Endometrial microvascular endothelial cells (primary cell): ENCODE results near the gene WNT8A. TPM values are rescaled to one million over a fixed set of nuclear protein-coding genes. Genes with fewer than 3 reads are reported as not detected.

Source experiments
- in situ Hi-C: cut with HindIII; loops from 2 replicates; pipeline ENCODE4 v1.10.0; 2017; ENCODE audit warnings: low sequenced_read_pairs, low pct_unique_long_range_greater_than_20kb; ENCODE audit errors: inconsistent ontology term
- total RNA-seq: library from RNA; depleted of rRNA; stranded (reverse); fragments of >200 nt; gene quantifications from one replicate; pipeline ENCODE4 v1.2.3, GENCODE V29; 2015; ENCODE audit errors: inconsistent ontology term

The WNT8A gene
- total RNA-seq, 1 donor from 2014 or later, result not detected

DNA sequence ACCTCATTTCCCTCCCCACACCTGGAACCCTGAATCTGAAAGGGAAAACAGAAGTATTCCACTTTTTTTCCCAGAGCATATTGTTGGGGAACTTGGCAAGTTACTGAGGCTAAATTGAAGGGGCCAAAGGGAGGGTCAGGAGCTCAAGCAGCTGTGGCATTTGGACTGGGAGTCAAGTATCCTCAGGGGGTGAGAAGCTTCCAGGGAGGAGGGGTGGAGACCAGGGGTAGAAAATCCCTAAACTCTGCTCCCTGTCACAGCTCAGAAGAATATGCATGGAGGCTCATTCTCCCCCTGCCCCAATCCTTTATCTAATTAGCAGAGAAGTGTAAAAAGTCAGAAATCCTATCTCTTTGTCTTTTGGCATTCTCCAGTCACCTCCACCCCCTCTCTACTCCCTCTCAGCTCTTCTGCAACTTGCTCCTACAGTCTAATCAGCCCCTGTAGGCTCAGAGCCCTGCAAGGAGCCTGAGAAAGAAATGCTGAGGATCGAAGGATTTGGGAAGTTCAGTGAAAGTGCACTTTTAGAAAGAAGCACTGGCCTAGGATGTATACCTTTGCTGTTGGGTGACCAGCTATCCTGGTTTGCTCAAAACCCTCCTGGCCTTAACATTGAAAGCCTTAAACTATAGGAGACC is 5.7 kb upstream of the WNT8A start:
- in situ Hi-C loops, result no loop called here

GRCh38 chr5:138082033-138082432 is 1.8 kb upstream of the WNT8A start:
- in situ Hi-C loops, result no loop called here

- in situ Hi-C loops, result no loop called here
Observed at GRCh38 chr5:138091685-138092084, 7.9 kb downstream of the WNT8A start.

DNA sequence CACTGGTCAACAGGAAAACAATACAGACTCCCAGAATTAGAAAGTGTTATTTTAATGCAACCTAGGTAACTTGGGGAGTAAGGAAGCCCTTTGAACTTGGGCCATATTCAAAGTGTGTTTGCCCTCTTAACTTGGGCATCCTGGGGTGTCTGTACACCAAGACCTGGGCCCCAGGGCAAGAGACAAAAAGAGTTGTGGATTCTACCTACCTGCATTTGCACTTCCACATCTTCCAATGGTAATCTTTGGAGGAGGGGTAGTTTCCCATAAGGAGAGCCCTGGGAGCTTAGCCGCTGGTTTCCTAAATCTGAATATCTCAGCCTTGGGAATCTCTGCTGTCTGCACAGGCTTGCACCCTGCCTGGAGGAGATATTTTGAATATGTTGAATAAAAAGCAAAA is 8.5 kb downstream of the WNT8A start:
- in situ Hi-C loops, result no loop called here

DNA sequence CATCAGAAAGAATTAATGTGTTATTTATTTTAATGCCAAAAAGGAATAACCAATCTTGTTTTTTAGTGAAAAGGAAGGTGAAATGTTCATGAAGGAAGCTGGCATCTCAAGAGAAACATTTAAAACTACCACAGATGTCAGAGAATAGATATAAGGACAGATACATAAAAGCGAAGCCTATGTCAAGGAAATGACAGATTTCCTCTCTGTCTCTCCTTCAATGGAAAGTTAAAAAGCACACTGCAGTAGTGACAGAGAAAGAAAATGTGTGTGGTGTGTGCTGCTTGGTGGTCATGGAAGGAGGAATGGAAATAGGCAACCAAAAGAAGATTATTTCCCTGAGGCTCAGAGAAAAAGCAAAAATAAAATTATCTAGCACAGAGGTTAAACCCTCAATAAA is 9.2 kb downstream of the WNT8A start:
- in situ Hi-C loops, result no loop called here

DNA sequence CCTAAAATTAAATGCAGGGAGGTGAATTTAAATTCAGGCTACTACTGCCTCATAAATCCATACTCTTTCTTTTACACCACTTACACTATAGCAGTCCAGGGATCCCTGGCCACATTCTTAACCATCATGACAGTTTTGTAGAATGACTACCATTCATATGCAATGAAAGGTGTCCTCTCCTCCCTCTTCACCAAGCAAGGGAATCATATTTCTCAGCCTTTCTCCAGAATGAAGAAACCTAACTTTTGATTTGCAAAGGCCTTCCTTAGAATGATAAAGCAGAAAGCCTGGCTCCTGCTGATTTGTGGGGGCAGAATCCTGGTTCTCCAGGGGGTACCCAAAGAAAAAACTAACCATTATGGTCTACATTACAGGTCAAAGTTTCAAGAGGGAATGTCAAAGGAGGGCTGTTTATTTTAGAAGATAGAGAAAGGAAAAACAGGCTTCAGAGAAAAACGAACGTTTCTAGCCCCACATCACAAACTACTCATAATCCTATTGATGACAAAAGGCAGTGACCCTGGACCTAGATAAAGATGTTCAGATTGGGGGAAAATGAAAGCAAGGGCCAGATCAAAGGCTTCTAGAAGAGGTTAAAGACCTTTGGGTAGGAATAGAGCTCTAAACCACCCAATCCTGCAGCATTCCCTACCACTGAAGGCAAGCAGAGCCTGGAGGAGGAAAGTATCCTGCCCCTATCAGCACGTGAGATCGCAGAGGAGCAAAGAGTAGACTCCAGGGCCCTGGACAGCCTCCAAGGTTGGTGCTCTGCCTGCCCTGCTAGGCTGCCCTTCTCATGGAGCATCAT is 11.5 kb downstream of the WNT8A start:
- in situ Hi-C loops, result no loop called here

- in situ Hi-C loops, result no loop called here
Observed at GRCh38 chr5:138096363-138096762, 12.5 kb downstream of the WNT8A start.

GRCh38 chr5:138096997-138097828 is 13.4 kb downstream of the WNT8A start:
- in situ Hi-C loops, result no loop called here

- in situ Hi-C loops, result no loop called here
Observed at GRCh38 chr5:138102454-138103318, 18.9 kb downstream of the WNT8A start.

DNA sequence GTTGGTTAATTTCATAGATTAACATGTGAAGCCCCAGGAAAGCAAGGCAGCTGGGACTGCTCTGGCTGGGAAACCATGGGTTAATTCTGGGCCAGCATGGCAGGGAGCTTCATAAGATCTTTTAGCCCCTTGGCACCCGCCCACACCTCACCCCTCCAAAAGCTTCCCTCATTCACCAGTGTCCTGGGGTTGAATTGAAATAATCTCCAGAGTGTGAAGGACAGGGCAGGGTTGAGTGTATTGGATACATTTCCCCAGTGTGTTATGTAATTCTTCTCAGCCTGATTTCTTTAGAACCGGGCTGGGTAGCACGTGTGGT is 19.4 kb downstream of the WNT8A start:
- in situ Hi-C loops, result no loop called here

GRCh38 chr5:138105709-138106108 is 21.9 kb downstream of the WNT8A start:
- in situ Hi-C loops, result no loop called here

GRCh38 chr5:138107213-138107612 is 23.4 kb downstream of the WNT8A start:
- in situ Hi-C loops, result no loop called here

DNA sequence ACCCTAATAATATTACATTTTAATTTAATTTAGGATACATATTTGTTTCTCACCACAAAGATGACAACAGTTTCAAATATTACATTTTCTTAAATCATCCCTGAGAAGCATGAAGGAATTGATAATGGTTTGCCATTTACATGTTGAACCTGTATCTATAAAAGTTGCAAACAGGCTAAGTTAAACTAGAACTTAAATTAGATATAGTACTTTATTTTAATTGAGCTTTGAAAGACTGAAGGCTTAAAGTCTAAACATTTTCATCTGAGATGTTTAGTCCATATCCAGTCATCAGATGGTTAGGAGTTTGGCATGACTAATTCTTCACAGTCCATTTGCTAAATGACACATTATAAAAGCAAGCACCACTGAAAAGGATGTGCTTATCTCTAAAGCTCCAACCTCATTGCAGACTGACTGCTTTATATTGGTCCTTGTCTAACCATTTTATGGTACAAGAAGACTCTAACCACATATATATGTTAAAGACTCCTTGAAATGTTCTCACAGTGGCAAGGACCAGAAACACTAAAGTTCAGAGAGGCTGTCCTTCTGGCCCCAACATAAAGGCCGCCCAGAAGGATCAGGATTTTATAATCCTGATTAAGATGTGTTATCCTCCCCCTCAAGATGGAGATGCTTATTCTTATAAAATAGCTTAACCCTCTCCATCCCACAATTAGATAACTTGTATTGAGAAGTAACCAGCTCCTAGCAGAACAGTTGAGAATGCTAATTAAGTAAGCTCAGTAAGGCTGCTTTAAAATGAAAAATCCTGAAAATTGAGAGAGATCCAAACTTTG is 25.8 kb downstream of the WNT8A start:
- in situ Hi-C loops, result no loop called here

DNA sequence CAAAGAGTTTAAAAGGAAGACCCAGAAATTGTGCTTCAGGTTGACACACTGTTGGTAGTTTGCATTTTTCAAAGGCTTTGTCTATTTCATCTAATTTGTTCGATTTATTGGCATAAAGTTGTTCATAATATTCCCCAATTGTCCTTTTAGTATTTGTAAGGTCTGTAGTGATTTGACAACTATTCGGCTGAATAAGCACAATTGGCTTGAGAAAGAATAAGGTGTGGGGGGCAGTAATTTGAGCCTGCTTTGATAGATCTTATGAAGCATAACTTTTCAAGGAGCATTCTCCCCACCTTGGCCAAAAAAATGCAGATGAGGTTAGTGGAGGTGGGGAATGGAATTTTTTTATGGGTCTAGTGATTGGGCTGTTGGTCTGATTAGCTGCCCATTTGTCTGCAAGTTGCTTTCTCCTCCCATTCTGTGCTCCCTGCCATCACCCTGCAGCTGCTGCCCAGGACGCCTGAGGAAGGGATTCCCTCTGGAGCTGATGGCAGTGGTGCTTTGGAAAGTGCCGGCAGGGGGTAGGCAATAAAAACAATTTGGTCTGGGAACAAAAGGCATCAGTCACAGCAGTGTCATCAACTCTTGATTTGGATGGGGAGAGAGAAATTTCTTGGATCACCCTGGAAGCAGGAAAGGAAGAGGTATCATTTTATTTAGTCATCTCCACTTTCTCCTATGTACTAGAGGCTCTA is 26.6 kb downstream of the WNT8A start:
- in situ Hi-C loops, result no loop called here

DNA sequence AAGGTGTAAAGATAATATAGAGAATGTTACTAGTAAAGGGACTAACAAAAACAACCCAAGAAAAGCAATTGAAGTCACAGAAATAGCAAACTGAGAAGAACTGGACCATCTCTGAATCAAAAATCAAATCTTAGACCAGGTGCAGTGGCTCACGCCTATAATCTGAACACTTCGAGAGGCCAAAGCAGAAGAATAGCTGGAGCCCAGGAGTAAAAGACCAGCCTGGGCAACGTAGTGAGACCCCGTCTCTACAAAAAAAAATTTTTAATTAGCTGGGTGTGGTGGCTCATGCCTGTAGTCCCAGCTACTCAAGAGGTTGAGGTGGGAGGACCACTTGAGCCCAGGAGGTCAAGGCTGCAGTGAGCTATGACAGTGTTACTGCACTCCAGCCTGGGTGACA is 27.3 kb downstream of the WNT8A start:
- in situ Hi-C loops, result no loop called here

DNA sequence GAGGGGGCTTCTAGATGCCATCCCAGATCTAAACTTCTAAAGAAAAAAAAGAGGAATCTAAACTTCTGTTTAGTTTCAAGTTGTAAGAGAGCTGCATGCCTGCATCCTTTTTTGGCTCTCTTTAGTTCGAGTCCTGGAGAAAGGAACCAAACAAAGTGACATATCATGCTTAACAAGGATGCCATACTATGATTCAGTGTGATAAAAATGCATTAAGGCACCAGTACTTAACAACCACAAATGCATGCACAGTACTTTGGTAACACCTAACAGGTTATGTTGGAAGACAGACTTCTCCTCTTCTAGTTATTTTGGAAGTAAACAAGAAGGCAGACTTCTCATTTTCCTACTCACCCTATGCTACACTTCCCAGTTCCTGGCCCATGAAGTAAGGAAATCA is 28.1 kb downstream of the WNT8A start:
- in situ Hi-C loops, result no loop called here

DNA sequence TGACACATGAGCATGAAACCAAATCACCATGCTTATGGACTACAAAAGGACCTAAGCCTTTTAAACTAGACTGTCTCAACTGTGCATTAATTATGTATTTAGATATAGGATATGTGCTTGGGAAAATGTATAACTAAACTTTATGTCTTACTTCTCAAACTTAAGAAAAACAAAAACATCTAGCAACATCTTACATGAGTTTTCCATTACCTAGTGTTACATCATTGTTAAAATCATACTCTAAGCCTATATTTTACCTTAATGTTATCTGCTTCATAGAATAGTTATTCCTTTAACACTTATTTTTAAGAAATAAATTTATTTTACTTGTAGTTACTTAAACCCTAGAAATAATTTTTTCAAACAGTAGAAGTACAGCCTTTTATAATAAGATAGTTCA is 31.4 kb downstream of the WNT8A start:
- in situ Hi-C loops, result no loop called here

- in situ Hi-C loops, result no loop called here
Observed at GRCh38 chr5:138128334-138128733, 44.5 kb downstream of the WNT8A start.
